Caco-2 (cell line): ENCODE results near the gene NDUFB10. TPM values are rescaled to one million over a fixed set of nuclear protein-coding genes. Genes with fewer than 3 reads are reported as not detected.

ENCODE experiments used
- BruUV-seq: library from RNA; stranded (reverse); fragments of 400-500 nt; replicated peaks from 2 replicates; lab custom pipeline; 2021; lab: Mats Ljungman, UMichigan
- CTCF ChIA-PET: fragments of 300-600 bp; sonication (Branson Sonifier 250); formaldehyde crosslinking; loops from one replicate; lab custom pipeline; 2022; ENCODE audit warnings: antibody characterized with exemption; lab: Charles Lee
- POLR2A ChIA-PET: fragments of 300-600 bp; sonication (Branson Sonifier 250); formaldehyde crosslinking; loops from one replicate; lab custom pipeline; 2022; ENCODE audit warnings: antibody characterized with exemption; lab: Charles Lee
- DNase-seq, 2 experiments: peaks; one replicate each; pipeline versions ENCODE4 v3.0.0 to v3.0.0-alpha.2; 2020 to 2022
- H3K27me3 ChIP-seq: replicated peaks from 2 replicates; pipeline ENCODE4 v1.6.0; 2011; ENCODE audit warnings: low read length; ENCODE audit not compliant: control insufficient read depth, insufficient read depth
- H3K36me3 ChIP-seq: 2 replicates; pipeline ENCODE4 v1.5.1; 2011; ENCODE audit warnings: low read length; ENCODE audit not compliant: control insufficient read depth, insufficient read depth
- H3K4me1 ChIP-seq: fragments of 250-450 bp; sonication (Bioruptor Pico); 2 replicates; pipeline ENCODE4 v1.5.1; 2020; ENCODE audit warnings: mild to moderate bottlenecking
- H3K4me3 ChIP-seq: 2 replicates; pipeline ENCODE4 v1.5.1; 2011; ENCODE audit warnings: low read depth, mild to moderate bottlenecking, control low read depth, low read length
- H3K9me3 ChIP-seq: fragments of 250-450 bp; sonication (Bioruptor Pico); 2 replicates; pipeline ENCODE4 v1.5.1; 2020; ENCODE audit warnings: mild to moderate bottlenecking, moderate library complexity
- H3K27ac Mint-ChIP-seq: one replicate; pipeline ENCODE4 v1.8.0; 2022; ENCODE audit warnings: mixed read lengths; ENCODE audit not compliant: unreplicated experiment
- H3K27me3 Mint-ChIP-seq: one replicate; pipeline ENCODE4 v1.8.0; 2022; ENCODE audit warnings: mixed read lengths; ENCODE audit not compliant: insufficient read depth, unreplicated experiment
- H3K36me3 Mint-ChIP-seq: one replicate; pipeline ENCODE4 v1.8.0; 2022; ENCODE audit warnings: mild to moderate bottlenecking, mixed read lengths; ENCODE audit not compliant: insufficient read depth, unreplicated experiment
- H3K4me1 Mint-ChIP-seq: one replicate; pipeline ENCODE4 v1.8.0; 2022; ENCODE audit warnings: low read depth, mixed read lengths; ENCODE audit not compliant: unreplicated experiment
- H3K4me3 Mint-ChIP-seq: one replicate; pipeline ENCODE4 v1.8.0; 2022; ENCODE audit warnings: mild to moderate bottlenecking, moderate library complexity, mixed read lengths; ENCODE audit not compliant: unreplicated experiment
- H3K9me3 Mint-ChIP-seq: one replicate; pipeline ENCODE4 v1.8.0; 2022; ENCODE audit warnings: mixed read lengths; ENCODE audit not compliant: unreplicated experiment
- CTCF ChIP-seq, 2 experiments: fragments of 200-600 bp in 1 of 2; IDR thresholded peaks; 1 replicate in 1 of 2; 2 replicates in 1 of 2; pipeline versions ENCODE4 v1.5.1 to v1.8.0; 2011 to 2022; ENCODE audit warnings: antibody characterized with exemption in 1 of 2, control low read depth in 1 of 2, inconsistent platforms in 1 of 2, low read depth in 1 of 2, low read length in 1 of 2, mild to moderate bottlenecking in 1 of 2, moderate library complexity in 1 of 2; ENCODE audit not compliant: insufficient read depth in 1 of 2, severe bottlenecking in 1 of 2, unreplicated experiment in 1 of 2
- intact Hi-C: fragments of 100-400 bp; cut with micrococcal nuclease; formaldehyde crosslinking; loops from one replicate; pipeline ENCODE4 v1.10.0; 2022; ENCODE audit not compliant: unreplicated experiment
- total RNA-seq: library from RNA; stranded (reverse); gene quantifications from 2 replicates; pipeline ENCODE4 v1.2.3, GENCODE V29; 2022

NDUFB10 gene
- total RNA-seq, 1 experiment from 2014 or later, result 128 TPM

- Histone ChIP-seq H3K4me3 (no peak overlapping the region), H3K27me3 (no peaks in the 10 kb centered on the region), H3K4me1 (peaks cover 5% of the 10 kb centered on the region), H3K9me3 (no peaks in the 10 kb centered on the region), H3K36me3 (no peaks in the 10 kb centered on the region; the same call in 1 of the 2 replicates)
- BruUV-seq, result no TSS peak
- intact Hi-C loops, result no loop called here
- Mint-ChIP-seq H3K9me3 (no peaks in the 10 kb centered on the region), H3K27ac (no peak overlapping the region), H3K4me3 (no peak overlapping the region), H3K36me3 (peaks cover 4% of the 10 kb centered on the region), H3K27me3 (no peaks in the 10 kb centered on the region), H3K4me1 (no peaks in the 10 kb centered on the region)
- ChIA-PET POLR2A (no interaction called here), CTCF (interaction anchor here (1.9 kb wide), 1 partner anchor 69 kb away, joined by 8 read pairs; no protein-coding TSS in a partner anchor)
- no peak for TF ChIP-seq CTCF (IDR thresholded peaks at IDR 0.05; ENCODE audit: insufficient read depth in 1 of 2, low read depth in 1 of 2, low read length in 1 of 2, severe bottlenecking in 1 of 2, unreplicated experiment in 1 of 2)
- no peak for DNase-seq
Observed at GRCh38 chr16:1933097-1933661, 26.2 kb upstream of the NDUFB10 start.

GRCh38 chr16:1936945-1937479 lies 22.3 kb upstream of the NDUFB10 start:
- no peaks in the 10 kb centered on the region for H3K9me3 Mint-ChIP-seq
- no peak for DNase-seq
- intact Hi-C loops, result no loop called here
- POLR2A ChIA-PET, result no interaction called here
- no peaks in the 10 kb centered on the region for H3K4me1 Mint-ChIP-seq
- no peaks in the 10 kb centered on the region for H3K27me3 Mint-ChIP-seq
- H3K4me3 Mint-ChIP-seq, result no peak overlapping the region
- H3K4me1 ChIP-seq, result peaks cover 20% of the 10 kb centered on the region
- peaks cover 21% of the 10 kb centered on the region for H3K36me3 Mint-ChIP-seq
- H3K4me3 ChIP-seq, result no peak overlapping the region
- no peak for TF ChIP-seq CTCF (IDR thresholded peaks at IDR 0.05; ENCODE audit: insufficient read depth in 1 of 2, low read depth in 1 of 2, low read length in 1 of 2, severe bottlenecking in 1 of 2, unreplicated experiment in 1 of 2)
- no peaks in the 10 kb centered on the region for H3K27me3 ChIP-seq
- no TSS peak for BruUV-seq
- H3K36me3 ChIP-seq, result no peaks in the 10 kb centered on the region; the same call in none of the 2 replicates
- CTCF ChIA-PET, result interaction anchor here (0.6 kb wide), 1 partner anchor 18 kb away, joined by 3 read pairs; the partner anchor contains the start of gene RPL3L
- H3K9me3 ChIP-seq, result no peaks in the 10 kb centered on the region
- H3K27ac Mint-ChIP-seq, result no peak overlapping the region

GRCh38 chr16:1938316-1938715 lies 21.0 kb upstream of the NDUFB10 start:
- Mint-ChIP-seq H3K36me3 (peaks cover 31% of the 10 kb centered on the region), H3K4me3 (no peak overlapping the region), H3K27ac (no peak overlapping the region), H3K9me3 (no peaks in the 10 kb centered on the region), H3K27me3 (no peaks in the 10 kb centered on the region), H3K4me1 (no peaks in the 10 kb centered on the region)
- Histone ChIP-seq H3K4me1 (peaks cover 24% of the 10 kb centered on the region), H3K36me3 (no peaks in the 10 kb centered on the region; the same call in none of the 2 replicates), H3K9me3 (no peaks in the 10 kb centered on the region), H3K4me3 (no peak overlapping the region), H3K27me3 (no peaks in the 10 kb centered on the region)
- DNase-seq, result no peak
- ChIA-PET CTCF (no interaction called here), POLR2A (no interaction called here)
- intact Hi-C loops, result no loop called here
- BruUV-seq, result no TSS peak
- no peak for TF ChIP-seq CTCF (IDR thresholded peaks at IDR 0.05; ENCODE audit: insufficient read depth in 1 of 2, low read depth in 1 of 2, low read length in 1 of 2, severe bottlenecking in 1 of 2, unreplicated experiment in 1 of 2)
